Stimulated activated CD8-positive, alpha-beta memory T cell treated with anti-CD3 and anti-CD28 coated beads, Interleukin-12 subunit alpha, Interleukin-12 subunit beta, amount 100 ng/mL, for 24 hours (primary cell): Measurements from ENCODE around the gene YWHAB.

ENCODE experiments used
- DNase-seq: peaks from one replicate; pipeline ENCODE4 v3.0.0-alpha.2; 2020; ENCODE audit errors: extremely low read depth

Gene YWHAB

GRCh38 chr20:44911264-44911921 is 25.9 kb downstream of the YWHAB start:
- no peak for DNase-seq

GRCh38 chr20:44912189-44912588 is 26.7 kb downstream of the YWHAB start:
- DNase-seq, result no peak

- DNase-seq, result no peak
These were observed 29.4 kb downstream of the YWHAB start for GRCh38 chr20:44914924-44915323.

- DNase-seq, result no peak
These were observed 31.1 kb downstream of the YWHAB start for GRCh38 chr20:44916586-44916985.

GRCh38 chr20:44917399-44917798 is 31.9 kb downstream of the YWHAB start:
- DNase-seq, result no peak

- DNase-seq, result no peak
These were observed 32.8 kb downstream of the YWHAB start for GRCh38 chr20:44918342-44918741.

GRCh38 chr20:44918761-44919160 is 33.3 kb downstream of the YWHAB start:
- DNase-seq, result no peak

GRCh38 chr20:44921447-44921846 is 35.9 kb downstream of the YWHAB start:
- DNase-seq, result no peak

GRCh38 chr20:44924541-44924940 is 39.0 kb downstream of the YWHAB start:
- DNase-seq, result no peak

GRCh38 chr20:44928595-44928994 is 43.1 kb downstream of the YWHAB start:
- DNase-seq, result no peak

GRCh38 chr20:44930517-44931168 is 45.1 kb downstream of the YWHAB start:
- no peak for DNase-seq

- no peak for DNase-seq
These were observed 46.4 kb downstream of the YWHAB start for GRCh38 chr20:44931911-44932310.

GRCh38 chr20:44932916-44933315 is 47.4 kb downstream of the YWHAB start:
- DNase-seq, result no peak

GRCh38 chr20:44936510-44936909 is 51.0 kb downstream of the YWHAB start:
- no peak for DNase-seq

GRCh38 chr20:44938637-44939036 is 53.1 kb downstream of the YWHAB start:
- no peak for DNase-seq

- DNase-seq, result no peak
These were observed 55.7 kb downstream of the YWHAB start for GRCh38 chr20:44941120-44941691.

GRCh38 chr20:44942264-44942973 is 56.9 kb downstream of the YWHAB start:
- DNase-seq, result no peak

GRCh38 chr20:44943828-44944227 is 58.3 kb downstream of the YWHAB start:
- no peak for DNase-seq

- no peak for DNase-seq
These were observed 59.8 kb downstream of the YWHAB start for GRCh38 chr20:44945261-44945660.

GRCh38 chr20:44946271-44946852 is 60.9 kb downstream of the YWHAB start:
- DNase-seq, result no peak

GRCh38 chr20:44948107-44948506 is 62.6 kb downstream of the YWHAB start:
- no peak for DNase-seq

GRCh38 chr20:44948513-44948912 is 63.0 kb downstream of the YWHAB start:
- DNase-seq, result no peak
